ENCODE data around the gene GPNMB. TPM values are rescaled to one million over a fixed set of nuclear protein-coding genes. Genes with fewer than 3 reads are reported as not detected.
A peak's percentile ranks its signal among the peaks of the same experiment; 100 is the strongest.

Gene GPNMB
- total and polyA plus RNA-seq, 2 of the 13 experiments (the other 11 are each of a cell fraction or from before 2014, with no cell fraction given), result 1.1 to 1.6 TPM

DNA sequence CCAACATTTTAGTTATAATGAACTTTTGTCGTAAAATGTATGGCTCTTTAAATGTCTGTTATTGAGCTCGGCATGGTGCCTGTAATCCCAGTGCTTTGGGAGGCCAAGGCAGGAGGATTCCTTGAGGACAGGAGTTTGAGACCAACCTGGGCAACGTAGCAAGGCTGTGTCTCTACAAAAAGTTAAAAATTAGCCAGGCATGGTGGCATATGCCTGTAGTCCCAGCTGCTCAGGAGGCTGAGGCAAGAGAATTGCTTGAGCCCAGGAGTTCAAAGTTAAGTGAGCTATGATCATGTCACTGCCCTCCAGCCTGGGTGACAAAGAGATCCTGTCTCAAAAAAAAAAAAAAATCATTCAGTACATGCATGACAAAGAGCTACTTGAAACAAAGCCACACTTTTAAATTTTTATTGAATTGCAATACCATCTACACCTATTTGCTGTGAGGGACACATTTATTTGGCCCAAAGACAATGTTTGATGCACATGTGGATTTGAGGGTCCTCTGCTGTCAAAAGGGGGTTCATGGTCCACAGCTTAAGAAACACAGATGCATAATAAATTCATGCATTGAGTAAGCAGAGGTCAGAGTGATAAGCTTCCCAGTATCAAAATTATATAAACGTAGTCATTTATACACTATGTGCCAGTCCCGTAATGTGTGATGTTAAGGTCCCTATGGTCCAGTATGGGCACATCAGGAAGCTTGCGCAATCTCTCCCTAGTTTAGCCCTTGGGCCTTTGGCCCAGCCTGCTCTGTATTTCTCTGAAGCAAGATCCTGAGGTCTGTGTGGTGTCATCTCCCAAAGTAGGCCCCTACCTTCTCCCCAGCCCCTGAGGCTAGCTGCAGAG, 48.2 kb downstream of the GPNMB start (continued):
- TF ChIP-seq, protein P1, sequence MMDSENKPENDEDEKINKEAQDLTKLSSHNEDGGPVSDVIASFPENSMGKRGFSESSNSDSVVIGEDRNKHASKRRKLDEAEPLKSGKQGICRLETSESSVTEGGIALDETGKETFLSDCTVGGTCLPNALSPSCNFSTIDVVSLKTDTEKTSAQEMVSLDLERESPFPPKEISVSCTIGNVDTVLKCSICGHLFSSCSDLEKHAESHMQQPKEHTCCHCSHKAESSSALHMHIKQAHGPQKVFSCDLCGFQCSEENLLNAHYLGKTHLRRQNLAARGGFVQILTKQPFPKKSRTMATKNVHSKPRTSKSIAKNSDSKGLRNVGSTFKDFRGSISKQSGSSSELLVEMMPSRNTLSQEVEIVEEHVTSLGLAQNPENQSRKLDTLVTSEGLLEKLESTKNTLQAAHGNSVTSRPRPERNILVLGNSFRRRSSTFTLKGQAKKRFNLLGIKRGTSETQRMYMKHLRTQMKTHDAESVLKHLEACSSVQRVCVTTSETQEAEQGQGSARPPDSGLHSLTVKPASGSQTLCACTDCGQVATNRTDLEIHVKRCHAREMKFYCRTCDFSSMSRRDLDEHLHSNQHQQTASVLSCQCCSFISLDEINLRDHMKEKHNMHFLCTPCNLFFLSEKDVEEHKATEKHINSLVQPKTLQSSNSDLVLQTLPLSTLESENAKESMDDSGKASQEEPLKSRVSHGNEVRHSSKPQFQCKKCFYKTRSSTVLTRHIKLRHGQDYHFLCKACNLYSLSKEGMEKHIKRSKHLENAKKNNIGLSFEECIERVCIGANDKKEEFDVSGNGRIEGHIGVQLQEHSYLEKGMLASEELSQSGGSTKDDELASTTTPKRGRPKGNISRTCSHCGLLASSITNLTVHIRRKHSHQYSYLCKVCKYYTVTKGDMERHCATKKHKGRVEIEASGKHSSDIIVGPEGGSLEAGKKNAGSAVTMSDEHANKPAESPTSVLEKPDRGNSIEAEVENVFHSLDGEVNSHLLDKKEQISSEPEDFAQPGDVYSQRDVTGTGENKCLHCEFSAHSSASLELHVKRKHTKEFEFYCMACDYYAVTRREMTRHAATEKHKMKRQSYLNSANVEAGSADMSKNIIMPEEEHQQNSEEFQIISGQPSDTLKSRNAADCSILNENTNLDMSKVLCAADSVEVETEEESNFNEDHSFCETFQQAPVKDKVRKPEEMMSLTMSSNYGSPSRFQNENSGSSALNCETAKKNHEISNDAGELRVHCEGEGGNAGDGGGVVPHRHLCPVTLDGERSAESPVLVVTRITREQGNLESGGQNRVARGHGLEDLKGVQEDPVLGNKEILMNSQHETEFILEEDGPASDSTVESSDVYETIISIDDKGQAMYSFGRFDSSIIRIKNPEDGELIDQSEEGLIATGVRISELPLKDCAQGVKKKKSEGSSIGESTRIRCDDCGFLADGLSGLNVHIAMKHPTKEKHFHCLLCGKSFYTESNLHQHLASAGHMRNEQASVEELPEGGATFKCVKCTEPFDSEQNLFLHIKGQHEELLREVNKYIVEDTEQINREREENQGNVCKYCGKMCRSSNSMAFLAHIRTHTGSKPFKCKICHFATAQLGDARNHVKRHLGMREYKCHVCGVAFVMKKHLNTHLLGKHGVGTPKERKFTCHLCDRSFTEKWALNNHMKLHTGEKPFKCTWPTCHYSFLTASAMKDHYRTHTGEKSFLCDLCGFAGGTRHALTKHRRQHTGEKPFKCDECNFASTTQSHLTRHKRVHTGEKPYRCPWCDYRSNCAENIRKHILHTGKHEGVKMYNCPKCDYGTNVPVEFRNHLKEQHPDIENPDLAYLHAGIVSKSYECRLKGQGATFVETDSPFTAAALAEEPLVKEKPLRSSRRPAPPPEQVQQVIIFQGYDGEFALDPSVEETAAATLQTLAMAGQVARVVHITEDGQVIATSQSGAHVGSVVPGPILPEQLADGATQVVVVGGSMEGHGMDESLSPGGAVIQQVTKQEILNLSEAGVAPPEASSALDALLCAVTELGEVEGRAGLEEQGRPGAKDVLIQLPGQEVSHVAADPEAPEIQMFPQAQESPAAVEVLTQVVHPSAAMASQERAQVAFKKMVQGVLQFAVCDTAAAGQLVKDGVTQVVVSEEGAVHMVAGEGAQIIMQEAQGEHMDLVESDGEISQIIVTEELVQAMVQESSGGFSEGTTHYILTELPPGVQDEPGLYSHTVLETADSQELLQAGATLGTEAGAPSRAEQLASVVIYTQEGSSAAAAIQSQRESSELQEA (CRISPR knock-in tag; IDR thresholded peaks at IDR 0.05; ENCODE audit: not compliant biosample characterization), result no peak
- no peak for TF ChIP-seq TRIM24 (CRISPR knock-in tag; IDR thresholded peaks at IDR 0.05)
- TF ChIP-seq ZNF644 (CRISPR knock-in tag; IDR thresholded peaks at IDR 0.05; ENCODE audit: low read depth), result peak; percentile 94
- TF ChIP-seq, protein P2, sequence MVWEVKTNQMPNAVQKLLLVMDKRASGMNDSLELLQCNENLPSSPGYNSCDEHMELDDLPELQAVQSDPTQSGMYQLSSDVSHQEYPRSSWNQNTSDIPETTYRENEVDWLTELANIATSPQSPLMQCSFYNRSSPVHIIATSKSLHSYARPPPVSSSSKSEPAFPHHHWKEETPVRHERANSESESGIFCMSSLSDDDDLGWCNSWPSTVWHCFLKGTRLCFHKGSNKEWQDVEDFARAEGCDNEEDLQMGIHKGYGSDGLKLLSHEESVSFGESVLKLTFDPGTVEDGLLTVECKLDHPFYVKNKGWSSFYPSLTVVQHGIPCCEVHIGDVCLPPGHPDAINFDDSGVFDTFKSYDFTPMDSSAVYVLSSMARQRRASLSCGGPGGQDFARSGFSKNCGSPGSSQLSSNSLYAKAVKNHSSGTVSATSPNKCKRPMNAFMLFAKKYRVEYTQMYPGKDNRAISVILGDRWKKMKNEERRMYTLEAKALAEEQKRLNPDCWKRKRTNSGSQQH (CRISPR knock-in tag; IDR thresholded peaks at IDR 0.05; ENCODE audit: low read depth), result no peak
- peak; percentile 46 for TF ChIP-seq FOSL2 (CRISPR knock-in tag; IDR thresholded peaks at IDR 0.05)
- peak; percentile 47 for TF ChIP-seq NR2F6 (IDR thresholded peaks at IDR 0.05)
- peak; percentile 35 for TF ChIP-seq NR2F6 (CRISPR knock-in tag; IDR thresholded peaks at IDR 0.05)
- no peak for TF ChIP-seq ATF7 (IDR thresholded peaks at IDR 0.05)
- peak; percentile 28; the same call in 1 of the 2 replicates for TF ChIP-seq ATF7 (CRISPR knock-in tag; IDR thresholded peaks at IDR 0.05)
- TF ChIP-seq ZNF792 (CRISPR knock-in tag; IDR thresholded peaks at IDR 0.05), result 0 out of 2 replicates have a peak, but pooled peaks have one; percentile 20
- TF ChIP-seq, protein P3, sequence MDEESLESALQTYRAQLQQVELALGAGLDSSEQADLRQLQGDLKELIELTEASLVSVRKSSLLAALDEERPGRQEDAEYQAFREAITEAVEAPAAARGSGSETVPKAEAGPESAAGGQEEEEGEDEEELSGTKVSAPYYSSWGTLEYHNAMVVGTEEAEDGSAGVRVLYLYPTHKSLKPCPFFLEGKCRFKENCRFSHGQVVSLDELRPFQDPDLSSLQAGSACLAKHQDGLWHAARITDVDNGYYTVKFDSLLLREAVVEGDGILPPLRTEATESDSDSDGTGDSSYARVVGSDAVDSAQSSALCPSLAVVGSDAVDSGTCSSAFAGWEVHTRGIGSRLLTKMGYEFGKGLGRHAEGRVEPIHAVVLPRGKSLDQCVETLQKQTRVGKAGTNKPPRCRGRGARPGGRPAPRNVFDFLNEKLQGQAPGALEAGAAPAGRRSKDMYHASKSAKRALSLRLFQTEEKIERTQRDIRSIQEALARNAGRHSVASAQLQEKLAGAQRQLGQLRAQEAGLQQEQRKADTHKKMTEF (CRISPR knock-in tag; IDR thresholded peaks at IDR 0.05), result peak; percentile 41
- TF ChIP-seq, protein P4, sequence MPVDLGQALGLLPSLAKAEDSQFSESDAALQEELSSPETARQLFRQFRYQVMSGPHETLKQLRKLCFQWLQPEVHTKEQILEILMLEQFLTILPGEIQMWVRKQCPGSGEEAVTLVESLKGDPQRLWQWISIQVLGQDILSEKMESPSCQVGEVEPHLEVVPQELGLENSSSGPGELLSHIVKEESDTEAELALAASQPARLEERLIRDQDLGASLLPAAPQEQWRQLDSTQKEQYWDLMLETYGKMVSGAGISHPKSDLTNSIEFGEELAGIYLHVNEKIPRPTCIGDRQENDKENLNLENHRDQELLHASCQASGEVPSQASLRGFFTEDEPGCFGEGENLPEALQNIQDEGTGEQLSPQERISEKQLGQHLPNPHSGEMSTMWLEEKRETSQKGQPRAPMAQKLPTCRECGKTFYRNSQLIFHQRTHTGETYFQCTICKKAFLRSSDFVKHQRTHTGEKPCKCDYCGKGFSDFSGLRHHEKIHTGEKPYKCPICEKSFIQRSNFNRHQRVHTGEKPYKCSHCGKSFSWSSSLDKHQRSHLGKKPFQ (CRISPR knock-in tag; IDR thresholded peaks at IDR 0.05; ENCODE audit: insufficient replicate concordance), result peak; percentile 38
- TF ChIP-seq, protein P5, sequence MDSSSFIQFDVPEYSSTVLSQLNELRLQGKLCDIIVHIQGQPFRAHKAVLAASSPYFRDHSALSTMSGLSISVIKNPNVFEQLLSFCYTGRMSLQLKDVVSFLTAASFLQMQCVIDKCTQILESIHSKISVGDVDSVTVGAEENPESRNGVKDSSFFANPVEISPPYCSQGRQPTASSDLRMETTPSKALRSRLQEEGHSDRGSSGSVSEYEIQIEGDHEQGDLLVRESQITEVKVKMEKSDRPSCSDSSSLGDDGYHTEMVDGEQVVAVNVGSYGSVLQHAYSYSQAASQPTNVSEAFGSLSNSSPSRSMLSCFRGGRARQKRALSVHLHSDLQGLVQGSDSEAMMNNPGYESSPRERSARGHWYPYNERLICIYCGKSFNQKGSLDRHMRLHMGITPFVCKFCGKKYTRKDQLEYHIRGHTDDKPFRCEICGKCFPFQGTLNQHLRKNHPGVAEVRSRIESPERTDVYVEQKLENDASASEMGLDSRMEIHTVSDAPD (CRISPR knock-in tag; IDR thresholded peaks at IDR 0.05), result peak; percentile 23; the same call in 1 of the 2 replicates
- TF ChIP-seq EHMT2 (IDR thresholded peaks at IDR 0.05; ENCODE audit: borderline replicate concordance, low read depth, low read length), result peak; percentile 79; the same call in 1 of the 2 replicates

Data from HepG2 (cell line).